Epithelial cell of esophagus (primary cell): Measurements from ENCODE around the gene CERT1.
A peak's percentile ranks its signal among the peaks of the same experiment; 100 is the strongest.

Source experiments
- DNase-seq: peaks from one replicate; pipeline ENCODE4 v3.0.0; 2010; ENCODE audit warnings: low read depth
- H3K4me3 ChIP-seq: 2 replicates; pipeline ENCODE4 v1.5.1; 2011; ENCODE audit warnings: mild to moderate bottlenecking, low read length, control low read depth
- TF ChIP-seq, protein P1 (sequence below): IDR thresholded peaks from 2 replicates; pipeline ENCODE4 v1.5.1; 2011; ENCODE audit warnings: low read depth, mild to moderate bottlenecking, low read length, control low read depth, inconsistent platforms; ENCODE audit not compliant: insufficient read depth; ENCODE audit errors: missing control alignments

The CERT1 gene

DNA sequence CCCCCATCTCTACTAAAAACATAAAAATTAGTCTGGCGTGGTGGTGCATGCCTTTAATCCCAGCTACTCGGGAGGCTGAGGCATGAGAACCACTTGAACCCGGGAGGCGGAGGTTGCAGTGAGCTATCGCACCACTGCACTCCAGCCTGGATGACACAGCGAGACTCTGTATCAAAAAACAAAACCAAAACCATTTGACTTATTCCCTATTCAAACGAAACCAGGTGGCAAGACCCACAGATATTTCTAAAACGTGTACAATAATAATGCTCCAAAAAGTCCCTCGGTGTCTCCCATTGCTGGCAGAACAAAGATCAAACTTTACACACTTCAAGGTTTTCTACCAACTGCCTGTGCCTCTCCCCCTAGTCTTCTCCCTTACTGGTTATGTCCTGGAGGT is 144.6 kb downstream of the CERT1 start:
- no peak for DNase-seq
- no peak overlapping the region for H3K4me3 ChIP-seq
- TF ChIP-seq, protein P1, sequence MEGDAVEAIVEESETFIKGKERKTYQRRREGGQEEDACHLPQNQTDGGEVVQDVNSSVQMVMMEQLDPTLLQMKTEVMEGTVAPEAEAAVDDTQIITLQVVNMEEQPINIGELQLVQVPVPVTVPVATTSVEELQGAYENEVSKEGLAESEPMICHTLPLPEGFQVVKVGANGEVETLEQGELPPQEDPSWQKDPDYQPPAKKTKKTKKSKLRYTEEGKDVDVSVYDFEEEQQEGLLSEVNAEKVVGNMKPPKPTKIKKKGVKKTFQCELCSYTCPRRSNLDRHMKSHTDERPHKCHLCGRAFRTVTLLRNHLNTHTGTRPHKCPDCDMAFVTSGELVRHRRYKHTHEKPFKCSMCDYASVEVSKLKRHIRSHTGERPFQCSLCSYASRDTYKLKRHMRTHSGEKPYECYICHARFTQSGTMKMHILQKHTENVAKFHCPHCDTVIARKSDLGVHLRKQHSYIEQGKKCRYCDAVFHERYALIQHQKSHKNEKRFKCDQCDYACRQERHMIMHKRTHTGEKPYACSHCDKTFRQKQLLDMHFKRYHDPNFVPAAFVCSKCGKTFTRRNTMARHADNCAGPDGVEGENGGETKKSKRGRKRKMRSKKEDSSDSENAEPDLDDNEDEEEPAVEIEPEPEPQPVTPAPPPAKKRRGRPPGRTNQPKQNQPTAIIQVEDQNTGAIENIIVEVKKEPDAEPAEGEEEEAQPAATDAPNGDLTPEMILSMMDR: no peak

DNA sequence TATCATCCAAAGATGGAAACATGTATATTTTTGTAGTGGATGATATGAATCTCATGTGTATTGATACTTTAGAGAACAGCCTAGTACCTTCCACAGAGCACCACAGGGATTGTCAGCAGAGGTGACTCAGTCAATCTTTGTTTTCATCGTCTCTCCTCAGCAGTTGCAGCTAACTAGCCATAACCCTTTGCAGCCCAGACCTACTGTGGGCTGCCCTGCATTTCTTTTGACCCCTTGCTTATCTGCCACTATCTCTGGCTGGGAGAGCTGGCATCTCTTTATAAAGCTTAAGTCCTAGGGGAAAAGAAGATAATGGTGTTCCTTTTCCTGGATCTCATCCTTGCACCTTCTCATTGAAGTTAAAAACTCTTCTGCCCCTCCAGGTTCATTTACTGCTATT is 145.7 kb downstream of the CERT1 start:
- no peak overlapping the region for H3K4me3 ChIP-seq
- no peak for DNase-seq
- TF ChIP-seq, protein P1: no peak

DNA sequence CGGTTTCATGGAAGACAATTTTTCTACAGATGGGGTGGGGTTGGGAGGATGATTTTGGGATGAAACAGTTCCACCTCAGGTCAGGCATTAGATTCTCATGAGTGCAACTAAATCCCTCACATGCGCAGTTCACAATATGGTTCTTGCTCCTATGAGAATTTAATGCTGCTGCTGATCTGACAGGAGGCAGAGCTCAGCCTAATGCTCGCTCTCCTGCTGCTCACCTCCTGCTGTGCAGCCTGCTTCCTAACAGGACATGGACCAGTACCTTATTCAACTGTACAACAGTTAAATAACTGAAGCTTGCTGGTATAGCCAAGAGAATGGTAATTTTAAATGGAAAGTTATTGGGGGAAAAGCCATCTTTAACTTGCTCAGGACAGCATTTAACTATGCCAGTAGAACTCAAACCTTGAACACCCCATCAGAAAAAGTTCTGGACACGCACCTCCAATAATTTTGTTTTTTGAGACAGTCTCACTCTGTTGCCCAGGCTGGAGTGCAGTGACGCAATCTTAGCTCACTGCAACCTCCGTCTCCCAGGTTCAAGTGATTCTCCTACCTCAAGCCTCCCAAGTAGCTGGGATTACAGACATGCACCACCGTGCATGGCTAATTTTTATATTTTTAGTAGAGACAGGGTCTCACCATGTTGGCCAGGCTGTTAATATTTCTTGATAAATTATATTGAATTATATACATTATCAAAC is 146.7 kb downstream of the CERT1 start:
- TF ChIP-seq, protein P1: no peak
- no peak for DNase-seq
- H3K4me3 ChIP-seq: no peak overlapping the region

DNA sequence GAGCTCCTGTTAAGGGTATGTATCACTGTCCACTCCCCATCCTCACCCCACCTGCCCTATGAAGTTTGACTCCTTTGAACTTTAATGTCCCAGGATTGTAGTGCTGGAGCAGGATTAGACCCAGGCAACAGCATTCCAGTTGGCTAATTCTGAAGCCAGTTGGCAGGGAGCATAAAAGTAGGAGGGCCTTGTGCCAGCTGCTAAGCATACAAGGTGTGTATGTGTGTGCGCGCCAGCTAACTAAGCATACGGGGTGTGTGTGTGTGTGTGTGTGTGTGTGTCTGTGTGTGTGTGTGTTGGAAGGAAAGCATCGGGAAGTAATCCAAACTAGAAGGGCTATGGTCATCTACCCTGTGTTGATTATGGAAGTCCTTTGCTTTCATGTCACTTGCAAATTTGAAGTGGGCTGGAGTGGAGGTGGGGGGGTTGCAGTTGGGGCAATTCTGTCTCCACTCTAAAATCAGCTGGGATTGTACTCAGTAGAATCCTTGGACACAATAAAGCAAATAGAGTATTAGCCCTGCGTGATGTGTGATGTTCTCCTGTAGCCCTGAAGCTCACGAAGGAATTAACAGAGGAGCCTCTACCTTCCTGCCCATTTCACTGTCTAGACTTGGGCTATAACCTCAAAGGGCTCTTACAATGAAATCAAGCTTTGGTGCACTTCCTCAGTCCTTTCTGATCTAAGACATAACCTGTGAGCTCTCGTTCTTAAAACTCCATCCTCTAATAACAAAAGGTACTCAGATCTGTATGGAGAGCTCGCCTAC is 147.5 kb downstream of the CERT1 start:
- DNase-seq: peak; percentile 36
- TF ChIP-seq, protein P1: no peak
- no peak overlapping the region for H3K4me3 ChIP-seq

DNA sequence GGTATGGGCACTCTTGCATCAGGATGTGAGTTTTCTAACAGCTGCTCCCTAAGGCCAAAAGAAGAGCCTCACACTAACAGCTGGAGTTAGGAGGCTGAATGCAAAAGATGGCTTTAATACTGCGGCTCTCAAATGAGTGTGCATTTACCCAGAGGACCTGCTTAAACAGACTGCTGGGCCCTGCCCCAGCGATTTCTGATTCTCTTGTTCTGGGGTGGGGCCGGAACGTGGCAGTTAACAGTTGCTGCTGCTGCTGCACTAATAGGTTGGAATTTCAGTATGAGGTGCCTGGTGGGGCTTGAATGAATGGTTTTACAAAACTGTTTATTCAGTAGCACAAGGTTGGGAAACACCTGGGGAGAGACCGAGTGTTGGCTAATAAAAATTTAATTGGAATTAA is 148.3 kb downstream of the CERT1 start:
- H3K4me3 ChIP-seq: no peak overlapping the region
- TF ChIP-seq, protein P1: no peak
- DNase-seq: no peak

DNA sequence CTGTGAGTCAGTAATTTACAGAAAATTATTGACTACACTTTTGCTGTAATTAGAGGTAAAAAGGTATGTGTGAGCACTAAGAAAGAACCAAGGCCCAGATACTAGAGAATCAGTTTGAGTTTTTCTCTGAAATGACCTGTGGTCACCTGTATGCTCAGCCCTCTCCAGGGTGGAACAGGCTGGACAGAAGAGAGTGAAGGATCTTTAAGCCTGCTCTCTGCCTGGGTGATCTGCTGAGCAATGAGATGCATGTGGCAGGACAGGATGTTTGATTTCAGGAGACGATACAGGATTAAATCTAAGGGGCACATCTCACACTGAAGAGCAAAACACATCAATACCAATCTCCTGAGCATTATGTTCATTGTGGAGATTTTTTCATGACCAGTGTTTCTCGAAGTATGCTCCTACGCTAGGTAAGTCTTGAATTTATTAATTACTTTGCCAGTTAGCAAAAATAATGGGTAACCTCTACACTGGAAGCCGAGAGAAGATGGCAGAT is 148.9 kb downstream of the CERT1 start:
- no peak for DNase-seq
- TF ChIP-seq, protein P1: no peak
- no peak overlapping the region for H3K4me3 ChIP-seq

DNA sequence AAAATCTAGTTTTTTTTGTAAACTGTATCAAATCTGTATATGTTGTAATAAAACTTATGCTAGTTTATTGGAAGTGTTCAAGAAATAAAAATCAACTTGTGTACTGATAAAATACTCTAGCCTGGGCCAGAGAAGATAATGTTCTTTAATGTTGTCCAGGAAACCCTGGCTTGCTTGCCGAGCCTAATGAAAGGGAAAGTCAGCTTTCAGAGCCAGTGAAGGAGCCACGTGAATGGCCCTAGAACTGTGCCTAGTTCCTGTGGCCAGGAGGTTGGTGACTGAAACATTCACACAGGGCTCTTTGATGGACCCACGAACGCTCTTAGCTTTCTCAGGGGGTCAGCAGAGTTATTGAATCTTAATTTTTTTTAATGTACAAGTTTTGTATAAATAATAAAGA is 150.1 kb downstream of the CERT1 start:
- no peak overlapping the region for H3K4me3 ChIP-seq
- DNase-seq: no peak
- TF ChIP-seq, protein P1: no peak
